ENCODE measurements around the gene EIF3D. TPM values are rescaled to one million over a fixed set of nuclear protein-coding genes. Genes with fewer than 3 reads are reported as not detected.

EIF3D gene
- total and polyA plus RNA-seq, 2 of the 8 experiments (the other 6 are each of a cell fraction or from before 2014, with no cell fraction given): 195 to 408 TPM

DNA sequence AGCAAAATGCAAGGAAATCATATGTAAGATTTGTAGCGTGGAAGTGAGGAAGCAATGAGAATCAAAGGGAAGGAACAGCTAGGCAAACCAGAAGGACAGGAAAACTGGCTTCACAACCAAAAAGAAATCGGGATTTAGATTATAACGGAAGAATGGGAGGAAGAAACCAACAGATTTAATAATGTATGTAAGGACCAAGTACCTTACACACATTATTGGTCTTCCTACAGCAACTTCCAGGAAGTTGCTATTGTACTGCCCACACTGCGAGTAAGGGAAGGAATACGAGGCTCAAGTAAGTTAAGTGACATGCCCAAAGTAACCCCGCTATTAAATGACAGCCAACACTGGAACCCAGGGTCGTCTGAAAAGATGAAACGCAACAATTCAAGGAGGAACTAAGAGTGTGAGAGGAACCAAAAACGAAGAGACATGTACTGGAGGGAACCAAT, 48.0 kb downstream of the EIF3D start:
- peak overlapping the region; percentile 88; the same call in 1 of the 2 replicates for H2BK15ac ChIP-seq (ENCODE audit: low read length)
- H3K9ac ChIP-seq (replicated peaks in 1 of 4; ENCODE audit: extremely low read depth in 1 of 4, low read depth in 3 of 4, low read length in 3 of 4): peak overlapping the region; percentile 67 to 86 (median 74)
- H2BK20ac ChIP-seq (ENCODE audit: low read length): no peak overlapping the region
- H3K27me3 ChIP-seq (replicated peaks in 1 of 4; ENCODE audit: control insufficient read depth in 3 of 4, extremely low read depth in 1 of 4, insufficient read depth in 3 of 4, low read length in 3 of 4): peaks cover 0 to 7% (median 5%) of the 10 kb centered on the region in 4 experiments; a peak in 5 of 7 replicates
- DNase-seq (ENCODE audit: low read depth in 1 of 2, low spot score in 2 of 2) (no peak), FAIRE-seq (peak; percentile 63)
- H3K4me3 ChIP-seq (ENCODE audit: extremely low read depth in 1 of 4, insufficient read depth in 2 of 4, low read depth in 3 of 4, low read length in 4 of 4): peak overlapping the region; percentile 58 to 97 (median 71)
- no peaks in the 10 kb centered on the region for H4K20me1 ChIP-seq (replicated peaks in 1 of 2; ENCODE audit: control insufficient read depth in 1 of 2, insufficient read depth in 2 of 2, low read length in 2 of 2)
- H3K9me3 ChIP-seq (ENCODE audit: insufficient read depth in 2 of 2, low read depth in 1 of 2, low read length in 1 of 2): no peaks in the 10 kb centered on the region
- WGBS, 2 experiments (ENCODE audit: extremely low coverage in 1 of 2, insufficient coverage in 1 of 2, insufficient read length in 1 of 2, insufficient replicate concordance in 2 of 2, low coverage in 1 of 2, low lambda C conversion rate in 2 of 2, missing lambda C conversion rate in 1 of 2): 28% methylated on average over 9 of the region's 9 CpGs; no CpG with 5 or more reads in 1 of the 2 experiments
- H3K4ac ChIP-seq (replicated peaks; ENCODE audit: insufficient read length, low read depth, low read length): peak overlapping the region; percentile 80
- H3K36me3 ChIP-seq (ENCODE audit: control insufficient read depth in 2 of 4, insufficient read depth in 4 of 4, low read length in 3 of 4): peaks cover 0 to 8% (median 6%) of the 10 kb centered on the region in 4 experiments; a peak in 5 of 8 replicates
- peak overlapping the region; percentile 9 for H3K56ac ChIP-seq (replicated peaks; ENCODE audit: insufficient read length, low read depth, low read length)
- TF ChIP-seq PHF8 (conservative IDR thresholded peaks at IDR 0.05; ENCODE audit: low read depth, low read length) (no peak), SP1 (IDR thresholded peaks at IDR 0.05; ENCODE audit: low read depth, low read length) (0 out of 2 replicates have a peak, but pooled peaks have one; percentile 25)
- POLR2A ChIA-PET (ENCODE audit: partially characterized antibody): interaction anchor here (0.7 to 2.5 kb wide), 14 partner anchors 9 to 308 kb away, joined by 3 to 13 read pairs (median 8); partner anchors contain the start of genes APOL2 and FOXRED2
- no peak overlapping the region for H3K14ac ChIP-seq (ENCODE audit: insufficient read length)
- no peaks in the 10 kb centered on the region for H3K79me1 ChIP-seq (ENCODE audit: low read depth, low read length)
- peak overlapping the region; percentile 74 for H2AFZ ChIP-seq (ENCODE audit: low read length)
- peaks cover 0 to 5% (median 2%) of the 10 kb centered on the region in 4 experiments; a peak in 4 of 7 replicates for H3K4me1 ChIP-seq (replicated peaks in 1 of 4; ENCODE audit: control insufficient read depth in 3 of 4, insufficient read depth in 4 of 4, low read length in 3 of 4)
- no peak overlapping the region for H3K18ac ChIP-seq (ENCODE audit: extremely low read depth, low read length)
- peak overlapping the region; percentile 90 for H2BK5ac ChIP-seq (ENCODE audit: low read depth, low read length)
- peak overlapping the region; percentile 57 for H4K5ac ChIP-seq (ENCODE audit: insufficient read length, low read depth, low read length)
- H3K27ac ChIP-seq (ENCODE audit: low read depth, low read length): no peak overlapping the region
- CTCF ChIA-PET (ENCODE audit: partially characterized antibody): no interaction called here
- peaks cover 7% of the 10 kb centered on the region for H3K23me2 ChIP-seq (ENCODE audit: low read depth, low read length)
- H2AK5ac ChIP-seq (ENCODE audit: low read depth, low read length): 0 out of 2 replicates have a peak overlapping the region, but pooled peaks have one; percentile 45
- H3K79me2 ChIP-seq (ENCODE audit: control insufficient read depth in 1 of 2, insufficient read depth in 2 of 2, low read length in 2 of 2): no peaks in the 10 kb centered on the region
- H2BK12ac ChIP-seq (ENCODE audit: low read depth, low read length): peak overlapping the region; percentile 75; the same call in 1 of the 2 replicates
- H3K23ac ChIP-seq (ENCODE audit: insufficient read length): no peak overlapping the region
- no peak overlapping the region for H4K8ac ChIP-seq (ENCODE audit: extremely low read depth, insufficient read depth, low read length)
- H2BK120ac ChIP-seq (replicated peaks; ENCODE audit: low read depth, low read length): no peak overlapping the region
- no peak overlapping the region for H4K91ac ChIP-seq (replicated peaks; ENCODE audit: insufficient read length, low read length)
- H3K4me2 ChIP-seq (ENCODE audit: insufficient read depth in 1 of 2, low read depth in 2 of 2, low read length in 2 of 2): peak overlapping the region; percentile 88 to 97
